ENCODE results near the gene RANBP17. TPM values are rescaled to one million over a fixed set of nuclear protein-coding genes. Genes with fewer than 3 reads are reported as not detected.

RANBP17 gene
- polyA plus RNA-seq, 1 donor, result 22.3 TPM

DNA sequence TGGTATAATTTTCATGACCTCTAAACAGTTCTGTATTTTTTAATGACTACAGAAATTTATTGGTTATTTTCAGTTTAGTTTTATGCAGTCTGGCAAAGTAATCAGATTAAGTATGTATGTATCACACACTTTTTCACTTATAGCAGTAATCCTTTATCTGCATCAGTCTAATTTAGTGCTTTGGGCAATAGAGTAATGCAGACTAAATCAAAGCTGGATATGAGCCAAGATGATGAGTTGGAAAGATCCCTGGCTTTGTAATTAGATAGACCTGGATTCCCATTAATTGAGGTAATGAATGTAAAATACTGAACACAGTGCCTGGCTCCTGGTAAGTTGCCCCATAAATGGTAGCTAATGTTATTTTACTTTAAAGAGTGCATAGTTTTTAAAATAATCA, 231.8 kb downstream of the RANBP17 start:
- DNase-seq, result no peak

DNA sequence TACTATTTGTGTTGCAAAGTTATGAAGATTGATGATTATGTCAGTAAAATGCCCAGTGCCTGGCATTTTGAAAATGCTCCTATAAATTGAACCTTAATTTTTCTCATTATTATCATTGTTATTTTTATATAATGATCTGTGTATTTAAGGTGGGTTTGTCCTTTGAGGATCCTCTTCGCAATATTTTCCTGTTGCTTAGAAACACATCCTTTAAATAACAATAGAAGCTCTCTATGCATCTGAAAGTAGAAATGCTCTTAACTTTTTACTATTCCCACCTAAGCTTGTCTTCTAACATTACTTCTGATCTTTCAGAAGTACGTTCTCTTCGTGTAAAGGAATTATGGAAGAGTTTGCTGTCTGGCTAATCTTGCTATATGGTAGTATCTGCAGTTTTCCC, 232.5 kb downstream of the RANBP17 start:
- DNase-seq, result no peak

DNA sequence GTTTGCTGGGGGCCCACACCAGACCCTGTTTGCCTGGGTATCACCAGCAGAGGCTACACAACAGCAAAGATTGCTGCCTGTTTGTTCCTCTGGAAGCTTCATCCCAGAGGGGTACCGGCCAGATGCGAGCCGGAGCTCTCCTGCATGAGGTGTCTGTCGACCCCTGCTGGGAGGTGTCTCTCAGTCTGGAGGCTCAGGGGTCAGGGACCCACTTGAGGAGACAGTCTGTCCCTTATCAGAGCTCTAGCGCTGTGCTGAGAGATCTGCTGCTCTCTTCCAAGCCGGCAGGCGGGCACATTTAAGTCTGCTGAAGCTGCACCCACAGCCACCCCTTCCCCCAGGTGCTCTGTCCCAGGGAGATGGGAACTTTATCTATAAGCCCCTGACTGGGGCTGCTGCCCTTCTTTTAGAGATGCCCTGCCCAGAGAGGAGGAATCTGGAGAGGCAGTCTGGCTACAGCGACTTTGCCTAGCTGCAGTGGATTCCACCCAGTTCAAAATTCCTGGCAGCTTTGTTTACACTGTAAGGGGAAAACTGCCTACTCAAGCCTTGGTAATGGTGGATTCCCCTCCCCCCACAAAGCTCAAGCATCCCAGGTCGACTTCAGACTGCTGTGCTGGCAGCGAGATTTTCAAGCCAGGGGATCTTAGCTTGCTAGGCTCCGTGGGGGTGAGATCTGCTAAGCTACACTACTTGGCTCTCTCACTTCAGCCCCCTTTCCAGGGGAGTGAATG, 241.2 kb downstream of the RANBP17 start:
- no peak for DNase-seq

DNA sequence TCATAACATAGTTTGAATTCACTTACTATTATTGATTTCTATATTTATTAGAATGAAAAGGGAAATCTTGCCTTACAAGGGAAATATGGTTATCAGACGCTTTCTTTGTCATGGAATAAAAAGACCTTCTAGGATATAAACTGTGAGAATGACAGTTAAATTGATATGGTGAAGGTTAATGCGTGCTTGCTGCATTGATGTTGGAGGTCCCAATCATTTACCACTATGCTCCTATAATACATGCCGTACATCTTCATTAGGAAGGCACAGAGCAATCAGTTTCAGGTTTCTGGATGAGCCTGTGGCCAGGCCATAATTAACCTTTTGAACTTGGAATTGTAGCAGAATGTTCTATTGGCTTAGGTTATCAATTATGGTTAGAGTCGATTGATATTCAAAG, 245.9 kb downstream of the RANBP17 start:
- DNase-seq, result no peak

DNA sequence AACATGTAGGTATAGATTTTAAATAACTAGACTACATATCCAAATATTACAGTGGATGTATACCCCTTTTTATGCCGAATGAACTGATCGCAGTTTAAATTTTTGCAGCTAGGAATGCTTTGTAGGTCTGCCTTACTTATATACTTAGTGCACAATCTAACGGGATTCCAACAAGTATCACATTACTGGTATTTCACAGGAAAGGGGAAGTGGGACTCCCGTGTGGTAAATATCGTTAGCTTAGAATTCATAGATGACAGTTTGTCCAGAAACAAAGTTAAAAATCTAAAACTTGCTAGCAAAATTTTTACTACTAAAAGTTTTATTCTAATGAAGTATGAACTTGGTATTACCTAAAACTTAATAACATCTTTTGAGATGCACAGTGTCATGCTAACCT, 253.7 kb downstream of the RANBP17 start:
- DNase-seq, result no peak

DNA sequence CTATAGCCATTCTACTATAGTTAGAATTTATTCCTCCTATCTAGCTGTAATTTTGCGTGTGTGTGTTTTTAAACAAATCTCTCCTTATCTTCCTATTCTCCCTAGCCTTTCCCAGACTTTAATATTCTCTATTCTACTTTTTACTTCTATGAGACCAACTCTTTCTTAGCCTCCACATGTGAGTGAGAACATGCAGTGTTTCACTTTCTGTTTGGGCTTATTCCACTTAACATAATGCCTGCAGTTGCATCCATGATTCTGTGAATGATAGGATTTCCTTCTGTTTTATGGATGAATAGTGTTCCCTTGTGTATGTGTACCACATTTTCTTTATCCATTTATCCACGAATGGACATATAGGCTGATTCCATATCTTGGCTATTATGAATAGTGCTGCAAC, 254.9 kb downstream of the RANBP17 start:
- DNase-seq, result no peak

DNA sequence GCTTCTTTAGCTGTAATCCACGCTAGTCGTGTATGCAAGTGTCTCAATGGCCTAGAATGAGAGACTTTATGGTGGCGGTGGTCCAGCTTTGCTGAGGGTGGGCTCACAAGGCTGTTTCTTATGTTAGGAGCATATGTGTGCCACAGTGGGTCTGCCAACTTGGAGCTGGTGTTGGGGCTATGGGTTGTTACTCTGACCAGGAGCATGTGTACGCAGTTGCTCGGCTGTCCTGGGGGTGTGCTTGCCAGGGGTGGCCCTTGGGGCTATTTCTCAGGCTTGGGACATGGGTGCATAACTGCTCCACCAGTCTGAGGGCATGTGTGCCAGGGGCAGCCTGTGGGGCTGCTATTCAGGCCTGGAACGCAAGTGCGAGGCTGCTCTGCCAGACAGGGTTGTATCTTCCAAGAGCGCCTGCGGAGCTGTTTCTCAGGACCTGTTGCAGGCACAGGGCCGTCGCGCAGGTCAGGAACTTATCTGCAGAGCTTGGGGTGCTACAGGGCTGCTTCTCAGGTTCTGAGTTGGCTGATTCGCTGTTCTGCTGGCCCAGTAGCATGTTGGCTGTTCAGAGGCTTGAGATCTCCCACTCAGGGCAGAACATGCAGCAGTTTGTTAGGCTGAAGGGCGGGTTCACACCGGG, 259.3 kb downstream of the RANBP17 start:
- DNase-seq, result no peak

DNA sequence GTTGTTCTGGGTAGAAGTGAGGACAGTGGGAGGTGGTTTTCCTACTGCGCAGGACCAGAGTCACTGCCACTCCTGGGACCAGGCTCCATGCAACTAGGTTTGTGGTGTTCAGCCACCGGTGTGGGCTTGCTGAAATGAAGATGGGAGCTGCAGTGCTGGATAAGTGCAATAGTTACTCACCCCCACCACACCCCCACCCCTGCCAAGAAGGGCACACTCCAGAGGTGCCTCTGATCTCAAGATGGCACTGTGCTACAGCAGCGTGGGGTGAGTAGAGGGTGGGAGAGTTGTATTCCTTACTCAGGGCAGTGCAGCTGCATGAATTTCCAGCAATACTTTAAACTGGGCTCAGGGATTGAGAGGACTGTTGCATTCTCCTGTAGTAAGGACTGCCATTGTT, 259.8 kb downstream of the RANBP17 start:
- no peak for DNase-seq

DNA sequence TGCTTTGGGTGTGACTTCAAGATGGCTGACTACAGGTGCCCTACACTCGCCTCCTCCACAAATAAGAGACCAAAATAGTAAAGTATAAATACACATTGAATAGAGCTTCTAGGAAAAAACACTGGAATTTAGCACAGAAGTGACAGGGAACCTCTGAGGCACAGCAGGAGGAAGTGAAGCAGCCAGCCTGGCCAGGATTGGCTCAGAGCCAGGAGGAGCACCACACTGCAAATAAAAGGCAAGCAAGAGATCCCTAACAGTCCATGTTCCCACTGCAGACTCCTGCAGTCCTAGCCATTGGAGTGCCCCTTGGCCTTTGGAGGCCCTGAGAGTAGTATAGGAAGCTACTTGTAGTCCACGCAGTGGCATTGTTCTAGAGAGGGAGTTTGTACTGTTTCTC, 260.6 kb downstream of the RANBP17 start:
- DNase-seq, result no peak

DNA sequence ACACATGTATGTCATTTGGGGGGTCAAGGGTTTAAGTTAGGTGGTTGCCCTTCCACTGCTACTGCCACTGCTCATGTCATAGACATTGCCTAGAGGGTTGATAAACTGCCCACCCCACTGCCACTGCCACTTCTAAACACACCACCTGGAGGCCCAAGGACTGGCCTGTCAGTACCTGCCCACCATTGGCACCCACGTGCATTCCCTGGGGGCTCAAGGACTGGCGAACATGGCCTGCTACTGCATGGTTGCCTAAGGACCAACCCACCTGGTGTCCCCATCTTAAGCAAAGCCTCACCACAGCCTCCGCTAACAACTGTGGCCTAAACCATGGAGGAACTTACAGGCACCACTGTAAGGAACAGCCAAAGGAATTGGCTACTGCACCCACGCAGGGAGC, 261.6 kb downstream of the RANBP17 start:
- DNase-seq, result no peak

DNA sequence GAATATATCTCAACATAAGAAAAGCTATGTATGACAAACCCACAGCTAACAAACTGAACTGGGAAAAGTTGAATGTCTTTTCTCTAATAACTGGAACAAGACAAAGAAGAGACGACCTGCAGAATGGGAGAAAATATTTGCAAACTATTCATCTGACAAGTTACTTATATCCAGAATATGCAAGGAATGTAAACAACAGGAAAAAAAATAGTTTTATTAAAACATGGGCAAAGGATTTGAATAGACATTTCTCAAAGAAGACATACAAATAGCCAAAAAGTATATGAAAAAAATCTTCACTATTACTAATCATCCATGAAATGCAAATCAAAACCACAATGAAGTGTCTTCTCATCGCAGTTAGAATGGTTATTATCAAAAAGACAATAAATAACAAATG, 265.5 kb downstream of the RANBP17 start:
- DNase-seq, result no peak

DNA sequence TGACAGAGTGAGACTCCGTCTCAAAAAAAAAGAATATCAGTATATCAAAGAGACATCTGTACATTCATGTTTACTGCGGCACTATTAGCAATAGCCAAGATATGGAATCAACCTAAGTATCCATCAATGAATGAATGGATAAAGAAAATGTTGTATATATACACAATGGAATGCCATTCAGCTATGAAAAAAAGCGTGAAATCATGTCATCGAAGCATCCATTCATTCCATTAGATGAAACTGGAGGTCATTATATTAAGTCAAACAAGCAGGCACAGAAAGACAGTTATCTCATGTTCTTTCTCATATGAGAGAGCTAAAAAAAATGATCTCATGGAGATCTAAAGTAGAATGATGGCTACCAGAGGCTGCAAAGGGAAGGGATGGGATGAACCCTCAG, 266.3 kb downstream of the RANBP17 start:
- DNase-seq, result no peak

DNA sequence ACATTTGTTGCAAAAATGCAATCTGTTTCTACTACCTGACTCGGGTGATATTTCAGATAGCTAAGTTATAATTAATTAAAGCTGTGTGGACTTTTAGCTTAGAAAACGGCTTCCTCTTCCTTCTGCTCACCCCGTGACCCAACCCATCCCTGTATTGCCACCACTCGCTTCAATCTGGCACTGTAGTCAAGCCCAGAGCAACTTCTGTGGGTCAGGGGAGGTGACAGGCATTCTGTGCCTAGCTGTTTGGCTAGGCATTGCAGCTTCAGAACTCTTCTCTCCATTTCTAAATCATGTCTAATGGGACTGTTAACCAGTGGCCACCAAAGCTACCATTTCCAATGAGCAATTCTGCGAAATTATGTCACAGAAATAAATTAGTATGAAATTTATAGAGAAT, 267.5 kb downstream of the RANBP17 start:
- DNase-seq, result no peak

DNA sequence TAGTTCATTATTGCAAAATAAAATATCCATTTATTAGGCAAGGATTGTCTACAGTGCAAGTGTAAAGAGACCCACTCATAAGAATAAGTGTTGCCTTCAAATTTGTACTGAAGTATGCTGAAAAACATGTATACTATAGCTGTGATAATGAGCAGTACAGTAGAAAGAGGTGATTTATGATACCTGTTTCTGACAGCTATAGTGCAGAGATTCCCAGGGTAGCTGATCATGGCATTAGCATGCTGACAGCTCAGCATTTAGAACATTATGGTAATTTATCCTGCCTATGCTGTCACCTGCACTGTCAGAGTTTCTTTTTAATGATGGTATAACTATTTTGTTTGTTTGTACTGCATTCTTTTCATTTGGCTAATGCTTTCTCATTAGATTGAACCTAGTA, 269.7 kb downstream of the RANBP17 start:
- no peak for DNase-seq

DNA sequence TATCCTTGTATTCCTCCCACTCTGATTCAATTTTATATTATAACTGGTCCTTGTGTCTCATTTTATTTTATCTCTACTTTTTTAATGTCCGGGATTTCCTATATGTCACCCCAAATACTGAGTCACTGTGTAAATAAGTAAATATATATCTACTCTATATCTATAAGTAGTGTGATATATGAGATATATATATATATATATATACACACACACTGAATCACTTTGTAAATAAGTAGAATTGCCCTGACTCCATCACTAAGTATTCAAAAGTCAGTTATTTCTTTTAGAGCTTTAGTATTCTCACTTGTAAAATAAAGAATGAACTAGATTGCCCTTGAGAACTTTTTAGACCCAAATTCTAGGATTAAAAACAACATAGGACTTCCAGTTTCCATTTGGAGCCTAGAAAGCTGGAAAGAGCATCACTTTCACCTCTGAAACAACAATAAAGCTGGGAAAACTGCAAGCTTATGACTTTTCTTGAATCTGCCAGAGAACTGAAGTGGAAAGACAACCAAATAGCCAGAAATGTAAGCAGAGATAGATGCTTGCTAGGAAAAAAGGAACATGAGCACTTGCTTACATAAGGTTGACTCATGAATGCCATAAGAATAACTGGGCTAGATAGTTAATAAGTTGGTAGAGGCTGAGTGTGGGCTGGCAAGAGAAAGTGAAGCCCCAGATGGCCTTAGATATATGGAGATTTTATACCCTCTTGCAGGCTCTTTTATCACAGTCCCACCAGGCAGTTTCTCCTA, 276.1 kb downstream of the RANBP17 start:
- no peak for DNase-seq

DNA sequence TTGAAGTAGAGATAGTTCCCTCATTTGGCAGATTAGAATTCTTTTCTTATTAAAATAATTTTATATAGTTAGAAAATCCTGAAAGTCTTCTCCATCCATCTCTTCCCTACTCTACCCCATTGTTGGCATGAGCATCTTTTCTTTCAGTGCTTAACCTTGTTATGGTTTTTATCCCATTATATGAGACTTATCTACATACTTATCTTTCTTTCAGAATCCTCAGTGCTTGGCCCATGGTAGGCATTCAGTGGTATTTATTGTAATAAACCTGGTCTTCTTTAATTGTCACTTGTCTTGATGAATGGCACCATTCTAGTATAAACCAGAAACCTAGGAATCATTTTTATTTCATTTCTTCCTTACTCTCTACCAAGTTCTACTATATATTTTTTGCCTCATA, 277.4 kb downstream of the RANBP17 start:
- no peak for DNase-seq

DNA sequence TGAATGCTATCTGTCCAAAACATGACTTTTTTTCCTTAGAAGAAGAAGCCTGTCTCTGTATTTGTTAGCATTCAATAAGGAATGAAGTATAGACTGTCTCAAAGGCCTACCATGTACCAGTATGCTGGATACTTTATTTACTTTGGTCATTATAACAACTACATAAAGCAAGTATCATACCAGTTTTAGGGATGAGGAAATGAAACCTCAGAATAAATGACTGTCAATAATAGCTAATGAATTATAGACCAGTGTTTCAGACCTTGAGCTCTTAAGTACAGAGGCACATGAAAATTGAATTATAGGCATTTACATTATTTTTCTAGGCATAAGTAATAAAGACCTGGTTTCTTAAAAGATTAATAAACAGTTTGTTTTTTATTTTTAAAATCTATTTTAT, 280.8 kb downstream of the RANBP17 start:
- no peak for DNase-seq

DNA sequence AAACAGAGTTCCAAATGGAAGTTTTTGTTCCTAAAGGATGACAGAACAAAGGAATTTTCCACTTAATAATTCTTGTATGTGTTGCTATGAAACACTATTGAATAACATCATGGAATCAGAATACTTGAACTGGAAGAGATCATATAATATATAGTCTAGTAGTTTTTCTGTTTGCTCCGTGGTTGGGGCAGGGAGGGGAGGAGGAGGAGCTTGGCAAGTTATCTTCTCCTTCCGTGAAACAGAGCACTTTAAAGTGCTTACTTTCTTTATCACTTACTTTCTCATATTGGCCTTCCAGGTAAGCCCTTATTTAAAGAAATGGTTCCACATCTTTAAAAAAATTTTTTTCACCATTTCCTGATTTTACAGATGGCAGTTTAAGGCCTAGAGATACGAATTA, 281.4 kb downstream of the RANBP17 start:
- no peak for DNase-seq

DNA sequence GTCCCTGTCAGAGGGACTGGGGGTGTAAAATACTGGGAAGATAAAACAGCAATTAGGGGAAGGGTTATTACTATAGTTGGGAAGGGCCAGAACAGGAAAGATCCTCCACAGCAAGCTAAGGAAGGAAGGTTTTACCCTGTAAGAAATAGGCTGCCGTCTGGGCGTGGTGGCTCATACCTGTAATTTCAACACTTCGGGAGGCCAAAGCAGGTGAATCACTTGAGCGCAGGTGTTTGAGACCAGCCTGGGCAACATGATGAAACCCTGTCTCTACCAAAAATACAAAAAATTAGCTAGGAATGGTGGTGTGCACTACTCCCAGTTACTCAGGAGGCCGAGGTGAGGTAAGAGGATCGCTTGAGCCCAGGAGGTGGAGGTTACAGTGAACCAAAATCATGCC, 282.1 kb downstream of the RANBP17 start:
- DNase-seq, result no peak

DNA sequence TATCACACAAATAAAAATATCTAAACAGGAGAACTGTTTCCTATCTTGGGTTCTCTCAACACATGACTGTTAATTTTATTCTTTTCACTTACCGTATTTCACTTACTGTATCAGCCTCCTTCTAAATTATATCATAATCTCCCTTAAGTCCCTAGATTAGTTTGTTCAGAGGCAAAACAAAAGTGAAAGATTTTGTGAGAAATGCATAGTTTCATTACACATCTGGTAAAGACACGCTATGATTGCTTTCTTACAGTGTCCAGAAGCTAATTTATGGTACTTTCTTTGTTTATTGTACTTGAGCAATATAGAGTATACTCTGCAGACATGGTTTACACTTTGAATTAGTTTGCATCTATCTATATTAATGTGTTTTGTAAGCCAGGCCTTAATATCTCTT, 287.5 kb downstream of the RANBP17 start:
- DNase-seq, result no peak

DNA sequence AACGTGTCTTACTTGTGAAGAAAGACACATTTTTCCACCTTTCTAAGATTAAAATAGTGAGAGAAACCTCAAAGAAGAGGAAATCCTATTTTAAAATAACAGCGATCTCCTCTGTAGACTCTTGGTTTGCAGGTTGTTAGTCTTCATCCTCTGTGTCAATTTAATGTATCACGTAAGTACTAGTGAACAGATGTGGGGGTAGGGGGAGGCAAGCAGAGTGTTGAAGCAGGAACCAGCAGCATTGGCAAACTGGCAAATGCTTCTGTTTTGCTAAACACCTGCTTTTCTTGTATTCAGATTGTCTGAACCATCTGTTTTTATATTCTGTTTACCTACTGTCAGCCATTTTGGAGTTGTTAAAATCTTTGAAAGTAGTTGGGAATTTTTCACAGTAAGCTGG, 288.0 kb downstream of the RANBP17 start:
- DNase-seq, result no peak

DNA sequence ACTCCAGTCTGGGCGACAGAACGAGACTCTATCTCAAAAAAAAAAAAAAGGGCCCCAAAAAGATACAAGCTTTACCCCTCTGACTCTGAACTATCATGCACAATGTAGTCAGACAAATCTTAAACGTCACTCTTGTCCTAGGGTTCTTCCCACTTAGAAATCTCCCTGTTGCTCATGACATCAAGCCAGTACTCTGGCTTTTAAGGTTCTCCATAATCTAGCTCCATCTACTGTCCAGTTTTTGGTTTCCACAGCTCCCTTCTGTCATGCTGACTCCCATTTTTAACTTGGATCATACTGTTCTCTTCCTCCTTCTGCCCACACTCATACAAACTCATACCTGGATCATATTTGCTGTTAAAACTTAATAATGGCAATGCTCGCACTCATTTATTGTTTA, 290.6 kb downstream of the RANBP17 start:
- peak; percentile 5 for DNase-seq

DNA sequence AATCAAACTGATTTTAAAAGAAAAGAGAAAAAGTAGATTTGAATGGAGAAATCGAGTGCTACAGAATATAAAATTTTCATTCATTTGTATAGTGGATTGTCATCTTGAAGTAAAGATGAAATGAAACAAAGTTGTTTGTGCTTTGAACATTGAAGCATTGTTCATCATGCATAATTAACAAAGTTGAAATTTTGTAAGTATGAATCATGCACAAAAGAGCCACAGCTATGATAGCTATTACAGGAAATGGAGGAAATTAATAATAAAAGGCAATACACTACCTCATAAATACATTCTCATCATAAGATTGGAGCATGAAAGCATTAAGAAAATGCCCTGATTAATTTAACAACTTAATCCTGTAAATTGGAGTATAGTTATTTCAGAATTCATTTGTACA, 293.8 kb downstream of the RANBP17 start:
- DNase-seq, result no peak

DNA sequence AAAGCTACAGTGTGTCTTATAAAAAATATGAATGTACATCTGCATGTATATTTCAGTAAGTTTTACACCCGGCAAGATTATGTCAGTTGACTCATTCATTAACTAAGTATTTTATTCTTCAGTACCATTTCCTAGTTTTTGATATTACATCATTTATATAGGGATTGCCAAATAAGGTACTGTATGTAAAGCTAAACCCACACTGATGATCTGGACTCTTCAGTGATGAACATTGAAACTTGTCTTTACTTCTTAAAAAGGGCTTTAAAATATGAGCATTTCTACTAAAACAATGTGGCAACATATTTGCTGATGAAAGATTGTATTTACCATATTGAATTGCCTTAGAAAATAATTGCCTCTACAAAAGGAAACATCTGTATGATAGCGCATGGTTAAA, 295.5 kb downstream of the RANBP17 start:
- no peak for DNase-seq
